ENCODE data around the gene EIF6. TPM values are rescaled to one million over a fixed set of nuclear protein-coding genes. Genes with fewer than 3 reads are reported as not detected.

The EIF6 gene
- total and polyA plus RNA-seq, 2 of the 8 experiments (the other 6 are each of a cell fraction or from before 2014, with no cell fraction given): 184 to 319 TPM

DNA sequence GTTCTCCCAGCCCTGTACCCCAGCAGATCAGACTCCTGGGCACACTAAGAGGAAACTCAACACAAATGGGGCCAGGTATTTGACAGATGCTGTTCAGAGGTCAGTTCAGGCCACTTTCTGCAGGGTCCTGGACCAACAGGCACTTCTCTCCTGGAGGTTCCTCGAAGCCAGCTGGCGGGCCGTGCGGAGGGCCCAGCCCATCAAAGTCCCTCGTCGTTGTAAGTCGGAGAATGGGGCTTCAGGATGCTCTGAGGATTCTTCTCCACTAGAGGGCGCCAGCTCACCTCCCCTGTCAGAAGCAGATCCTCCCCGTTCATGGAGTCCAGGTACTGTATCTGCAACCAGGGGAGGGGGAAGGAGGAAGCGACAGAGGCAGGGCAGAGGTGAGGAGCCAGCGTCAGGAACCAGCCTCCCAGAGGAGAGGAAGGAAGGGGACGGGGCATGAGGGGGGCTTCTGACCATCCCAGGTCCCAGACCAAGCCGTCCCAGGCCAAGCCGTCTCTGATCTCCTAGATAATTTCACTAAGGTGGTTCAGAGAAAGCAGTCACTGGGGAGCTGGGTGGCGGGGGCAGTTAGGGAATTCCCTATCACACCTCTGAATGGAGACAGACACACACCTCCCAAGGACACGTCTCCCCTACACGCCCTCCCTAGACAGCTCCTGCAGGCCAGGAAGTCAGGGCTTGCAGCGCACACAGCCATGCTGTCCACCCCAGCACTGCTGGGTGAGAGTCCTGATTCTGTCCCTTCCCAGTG, 19.3 kb upstream of the EIF6 start:
- H3K23ac ChIP-seq (ENCODE audit: insufficient read length): no peak overlapping the region
- H3K79me2 ChIP-seq (ENCODE audit: control insufficient read depth in 1 of 2, insufficient read depth in 2 of 2, low read length in 2 of 2): no peaks in the 10 kb centered on the region
- no peak overlapping the region for H2BK120ac ChIP-seq (replicated peaks; ENCODE audit: low read depth, low read length)
- FAIRE-seq (peak; percentile 28), DNase-seq (ENCODE audit: low read depth in 1 of 2, low spot score in 2 of 2) (peak; percentile 92 to 93)
- no peak overlapping the region; the same call in 1 of the 2 replicates for H2BK12ac ChIP-seq (ENCODE audit: low read depth, low read length)
- H4K8ac ChIP-seq (ENCODE audit: extremely low read depth, insufficient read depth, low read length): no peak overlapping the region
- peak overlapping the region in 1 of 2 experiments; percentile 41; a peak in 2 of 4 replicates for H3K4me2 ChIP-seq (ENCODE audit: insufficient read depth in 1 of 2, low read depth in 2 of 2, low read length in 2 of 2)
- POLR2A ChIA-PET (ENCODE audit: partially characterized antibody): interaction anchor here (0.8 to 2.3 kb wide), 10 partner anchors 8 to 442 kb away, joined by 3 to 11 read pairs (median 4); partner anchors contain the start of genes CEP250, EIF6 and MMP24OS
- H3K9me3 ChIP-seq (ENCODE audit: insufficient read depth in 2 of 2, low read depth in 1 of 2, low read length in 1 of 2): no peaks in the 10 kb centered on the region
- no peak overlapping the region for H3K14ac ChIP-seq (ENCODE audit: insufficient read length)
- no peak overlapping the region for H3K18ac ChIP-seq (ENCODE audit: extremely low read depth, low read length)
- H3K9ac ChIP-seq (replicated peaks in 1 of 4; ENCODE audit: extremely low read depth in 1 of 4, low read depth in 3 of 4, low read length in 3 of 4): no peak overlapping the region
- no peak overlapping the region for H2AFZ ChIP-seq (ENCODE audit: low read length)
- WGBS, 2 experiments (ENCODE audit: extremely low coverage in 1 of 2, insufficient coverage in 1 of 2, insufficient read length in 1 of 2, insufficient replicate concordance in 2 of 2, low coverage in 1 of 2, low lambda C conversion rate in 2 of 2, missing lambda C conversion rate in 1 of 2): 36% methylated on average over 18 of the region's 18 CpGs; no CpG with 5 or more reads in 1 of the 2 experiments
- peak overlapping the region in 2 of 4 experiments; percentile 20 to 30; a peak in 3 of 8 replicates for H3K4me3 ChIP-seq (ENCODE audit: extremely low read depth in 1 of 4, insufficient read depth in 2 of 4, low read depth in 3 of 4, low read length in 4 of 4)
- H3K27me3 ChIP-seq (replicated peaks in 1 of 4; ENCODE audit: control insufficient read depth in 3 of 4, extremely low read depth in 1 of 4, insufficient read depth in 3 of 4, low read length in 3 of 4): no peaks in the 10 kb centered on the region
- no peak overlapping the region for H4K5ac ChIP-seq (ENCODE audit: insufficient read length, low read depth, low read length)
- no peak overlapping the region for H3K56ac ChIP-seq (replicated peaks; ENCODE audit: insufficient read length, low read depth, low read length)
- no peak overlapping the region for H3K27ac ChIP-seq (ENCODE audit: low read depth, low read length)
- CTCF ChIA-PET (ENCODE audit: partially characterized antibody): interaction anchor here (0.6 to 13.8 kb wide), 30 partner anchors 9 to 194 kb away, joined by 3 to 141 read pairs (median 4); partner anchors contain the start of genes CEP250, EDEM2, EIF6 and FAM83C
- peak overlapping the region; percentile 7; the same call in 1 of the 2 replicates for H2BK15ac ChIP-seq (ENCODE audit: low read length)
- no peak overlapping the region for H2BK5ac ChIP-seq (ENCODE audit: low read depth, low read length)
- H2BK20ac ChIP-seq (ENCODE audit: low read length): no peak overlapping the region
- no peaks in the 10 kb centered on the region for H3K79me1 ChIP-seq (ENCODE audit: low read depth, low read length)
- no peaks in the 10 kb centered on the region for H3K23me2 ChIP-seq (ENCODE audit: low read depth, low read length)
- H3K4ac ChIP-seq (replicated peaks; ENCODE audit: insufficient read length, low read depth, low read length): no peak overlapping the region
- H2AK5ac ChIP-seq (ENCODE audit: low read depth, low read length): no peak overlapping the region
- no peak overlapping the region for H4K91ac ChIP-seq (replicated peaks; ENCODE audit: insufficient read length, low read length)
- peaks cover 0 to 4% (median 2%) of the 10 kb centered on the region in 4 experiments; a peak in 2 of 7 replicates for H3K4me1 ChIP-seq (replicated peaks in 1 of 4; ENCODE audit: control insufficient read depth in 3 of 4, insufficient read depth in 4 of 4, low read length in 3 of 4)
- H3K36me3 ChIP-seq (ENCODE audit: control insufficient read depth in 2 of 4, insufficient read depth in 4 of 4, low read length in 3 of 4): no peaks in the 10 kb centered on the region
- H4K20me1 ChIP-seq (replicated peaks in 1 of 2; ENCODE audit: control insufficient read depth in 1 of 2, insufficient read depth in 2 of 2, low read length in 2 of 2): no peaks in the 10 kb centered on the region
- TF ChIP-seq, protein P1, sequence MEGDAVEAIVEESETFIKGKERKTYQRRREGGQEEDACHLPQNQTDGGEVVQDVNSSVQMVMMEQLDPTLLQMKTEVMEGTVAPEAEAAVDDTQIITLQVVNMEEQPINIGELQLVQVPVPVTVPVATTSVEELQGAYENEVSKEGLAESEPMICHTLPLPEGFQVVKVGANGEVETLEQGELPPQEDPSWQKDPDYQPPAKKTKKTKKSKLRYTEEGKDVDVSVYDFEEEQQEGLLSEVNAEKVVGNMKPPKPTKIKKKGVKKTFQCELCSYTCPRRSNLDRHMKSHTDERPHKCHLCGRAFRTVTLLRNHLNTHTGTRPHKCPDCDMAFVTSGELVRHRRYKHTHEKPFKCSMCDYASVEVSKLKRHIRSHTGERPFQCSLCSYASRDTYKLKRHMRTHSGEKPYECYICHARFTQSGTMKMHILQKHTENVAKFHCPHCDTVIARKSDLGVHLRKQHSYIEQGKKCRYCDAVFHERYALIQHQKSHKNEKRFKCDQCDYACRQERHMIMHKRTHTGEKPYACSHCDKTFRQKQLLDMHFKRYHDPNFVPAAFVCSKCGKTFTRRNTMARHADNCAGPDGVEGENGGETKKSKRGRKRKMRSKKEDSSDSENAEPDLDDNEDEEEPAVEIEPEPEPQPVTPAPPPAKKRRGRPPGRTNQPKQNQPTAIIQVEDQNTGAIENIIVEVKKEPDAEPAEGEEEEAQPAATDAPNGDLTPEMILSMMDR (IDR thresholded peaks at IDR 0.05; ENCODE audit: control extremely low read depth in 1 of 3, insufficient read depth in 1 of 3, low read depth in 1 of 3, low read length in 3 of 3): peak; percentile 93 to 99 (median 96)
- TF ChIP-seq TBP (IDR thresholded peaks at IDR 0.05; ENCODE audit: low read depth, low read length) (peak; percentile 65; the same call in 1 of the 2 replicates), POLR2A (IDR thresholded peaks at IDR 0.05; ENCODE audit: control extremely low read depth in 1 of 2, low read depth in 2 of 2, low read length in 2 of 2) (no peak), GABPA (IDR thresholded peaks at IDR 0.05; ENCODE audit: borderline replicate concordance, insufficient read depth, low read length) (peak; percentile 70; the same call in 1 of the 2 replicates), EGR1 (IDR thresholded peaks at IDR 0.05; ENCODE audit: borderline replicate concordance, low read depth, low read length) (peak; percentile 39; the same call in 1 of the 2 replicates), YY1 (IDR thresholded peaks at IDR 0.05; ENCODE audit: low read depth, low read length) (peak; percentile 83), EP300 (IDR thresholded peaks at IDR 0.05; ENCODE audit: borderline replicate concordance in 1 of 2, low read depth in 2 of 2, low read length in 2 of 2) (peak in 1 of 2 experiments; percentile 20; a peak in 1 of 3 replicates), SP4 (IDR thresholded peaks at IDR 0.05; ENCODE audit: low read length) (peak; percentile 32; the same call in 1 of the 2 replicates)

Data from H1 (cell line).